Mammary epithelial cell (primary cell): ENCODE results near the gene ABCA12.

Experiments used
- CTCF ChIP-seq, 2 donors: IDR thresholded peaks in 1 of 2; conservative IDR thresholded peaks in 1 of 2; 2 replicates each; pipeline ENCODE4 v1.5.1; 2011 to 2012; ENCODE audit warnings: inconsistent platforms in 2 of 2, low read length in 2 of 2, mild to moderate bottlenecking in 2 of 2, control low read depth in 1 of 2, low read depth in 1 of 2; ENCODE audit not compliant: insufficient read depth in 1 of 2; ENCODE audit errors: extremely low read depth in 1 of 2
- EZH2 ChIP-seq: IDR thresholded peaks from 2 replicates; pipeline ENCODE4 v1.6.1; 2012; ENCODE audit warnings: low read length, inconsistent platforms, borderline replicate concordance

GRCh38 chr2:215141706-215142105 is 3.3 kb upstream of the ABCA12 start:
- TF ChIP-seq CTCF (conservative IDR thresholded peaks at IDR 0.05 in 1 of 2, IDR thresholded peaks at IDR 0.05 in 1 of 2; ENCODE audit: extremely low read depth in 1 of 2, insufficient read depth in 1 of 2, low read depth in 1 of 2, low read length in 2 of 2) (no peak), EZH2 (no peak)
